ENCODE data around the gene OR2T29.
"Not testable (repeated sequence)": the region's sequence is repeated elsewhere in the genome, so short reads cannot be mapped to it uniquely, and the experiment has no call there.

DNA sequence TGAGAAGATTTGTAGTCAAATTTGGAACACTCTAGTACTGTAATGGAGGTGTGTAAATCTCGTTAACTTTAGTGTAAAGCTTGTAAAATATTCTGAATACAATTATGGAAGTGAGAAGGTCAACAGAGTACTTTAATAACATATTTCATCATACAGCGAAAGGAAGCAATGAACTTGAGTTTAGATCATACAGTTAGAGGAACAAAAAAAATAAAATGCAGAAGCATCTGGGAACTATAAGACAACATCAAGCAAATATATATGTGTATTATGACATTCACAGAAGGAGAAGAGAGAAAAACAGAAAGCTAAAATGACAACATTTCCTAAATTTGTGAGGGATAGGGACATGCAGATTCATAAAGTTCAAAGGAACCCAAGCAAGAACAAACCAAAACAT is 6.5 kb upstream of the OR2T29 start:
- not testable (repeated sequence) for TF ChIP-seq CHD4 (IDR thresholded peaks at IDR 0.05; ENCODE audit: borderline replicate concordance); JUN (IDR thresholded peaks at IDR 0.05); ZFP36 (IDR thresholded peaks at IDR 0.05; ENCODE audit: borderline replicate concordance, partially characterized antibody); NPAS2 (CRISPR knock-in tag; IDR thresholded peaks at IDR 0.05; ENCODE audit: borderline replicate concordance); POLR2A (IDR thresholded peaks at IDR 0.05; ENCODE audit: low read length); EP300 (IDR thresholded peaks at IDR 0.05); POLR2AphosphoS2 (conservative IDR thresholded peaks at IDR 0.05; ENCODE audit: low read length); KDM1A (IDR thresholded peaks at IDR 0.05; ENCODE audit: low read depth); HOXB13 (CRISPR knock-in tag; IDR thresholded peaks at IDR 0.05; ENCODE audit: low read depth)
- TF ChIP-seq, protein P1, sequence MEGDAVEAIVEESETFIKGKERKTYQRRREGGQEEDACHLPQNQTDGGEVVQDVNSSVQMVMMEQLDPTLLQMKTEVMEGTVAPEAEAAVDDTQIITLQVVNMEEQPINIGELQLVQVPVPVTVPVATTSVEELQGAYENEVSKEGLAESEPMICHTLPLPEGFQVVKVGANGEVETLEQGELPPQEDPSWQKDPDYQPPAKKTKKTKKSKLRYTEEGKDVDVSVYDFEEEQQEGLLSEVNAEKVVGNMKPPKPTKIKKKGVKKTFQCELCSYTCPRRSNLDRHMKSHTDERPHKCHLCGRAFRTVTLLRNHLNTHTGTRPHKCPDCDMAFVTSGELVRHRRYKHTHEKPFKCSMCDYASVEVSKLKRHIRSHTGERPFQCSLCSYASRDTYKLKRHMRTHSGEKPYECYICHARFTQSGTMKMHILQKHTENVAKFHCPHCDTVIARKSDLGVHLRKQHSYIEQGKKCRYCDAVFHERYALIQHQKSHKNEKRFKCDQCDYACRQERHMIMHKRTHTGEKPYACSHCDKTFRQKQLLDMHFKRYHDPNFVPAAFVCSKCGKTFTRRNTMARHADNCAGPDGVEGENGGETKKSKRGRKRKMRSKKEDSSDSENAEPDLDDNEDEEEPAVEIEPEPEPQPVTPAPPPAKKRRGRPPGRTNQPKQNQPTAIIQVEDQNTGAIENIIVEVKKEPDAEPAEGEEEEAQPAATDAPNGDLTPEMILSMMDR (IDR thresholded peaks at IDR 0.05) = not testable (repeated sequence)
- TF ChIP-seq, protein P2, sequence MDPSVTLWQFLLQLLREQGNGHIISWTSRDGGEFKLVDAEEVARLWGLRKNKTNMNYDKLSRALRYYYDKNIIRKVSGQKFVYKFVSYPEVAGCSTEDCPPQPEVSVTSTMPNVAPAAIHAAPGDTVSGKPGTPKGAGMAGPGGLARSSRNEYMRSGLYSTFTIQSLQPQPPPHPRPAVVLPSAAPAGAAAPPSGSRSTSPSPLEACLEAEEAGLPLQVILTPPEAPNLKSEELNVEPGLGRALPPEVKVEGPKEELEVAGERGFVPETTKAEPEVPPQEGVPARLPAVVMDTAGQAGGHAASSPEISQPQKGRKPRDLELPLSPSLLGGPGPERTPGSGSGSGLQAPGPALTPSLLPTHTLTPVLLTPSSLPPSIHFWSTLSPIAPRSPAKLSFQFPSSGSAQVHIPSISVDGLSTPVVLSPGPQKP (IDR thresholded peaks at IDR 0.05; ENCODE audit: low read depth, low read length) = not testable (repeated sequence)
- TF ChIP-seq, protein P3, sequence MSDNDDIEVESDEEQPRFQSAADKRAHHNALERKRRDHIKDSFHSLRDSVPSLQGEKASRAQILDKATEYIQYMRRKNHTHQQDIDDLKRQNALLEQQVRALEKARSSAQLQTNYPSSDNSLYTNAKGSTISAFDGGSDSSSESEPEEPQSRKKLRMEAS (IDR thresholded peaks at IDR 0.05) = not testable (repeated sequence)
- TF ChIP-seq, protein P4, sequence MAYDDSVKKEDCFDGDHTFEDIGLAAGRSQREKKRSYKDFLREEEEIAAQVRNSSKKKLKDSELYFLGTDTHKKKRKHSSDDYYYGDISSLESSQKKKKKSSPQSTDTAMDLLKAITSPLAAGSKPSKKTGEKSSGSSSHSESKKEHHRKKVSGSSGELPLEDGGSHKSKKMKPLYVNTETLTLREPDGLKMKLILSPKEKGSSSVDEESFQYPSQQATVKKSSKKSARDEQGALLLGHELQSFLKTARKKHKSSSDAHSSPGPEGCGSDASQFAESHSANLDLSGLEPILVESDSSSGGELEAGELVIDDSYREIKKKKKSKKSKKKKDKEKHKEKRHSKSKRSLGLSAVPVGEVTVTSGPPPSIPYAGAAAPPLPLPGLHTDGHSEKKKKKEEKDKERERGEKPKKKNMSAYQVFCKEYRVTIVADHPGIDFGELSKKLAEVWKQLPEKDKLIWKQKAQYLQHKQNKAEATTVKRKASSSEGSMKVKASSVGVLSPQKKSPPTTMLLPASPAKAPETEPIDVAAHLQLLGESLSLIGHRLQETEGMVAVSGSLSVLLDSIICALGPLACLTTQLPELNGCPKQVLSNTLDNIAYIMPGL (CRISPR knock-in tag; IDR thresholded peaks at IDR 0.05; ENCODE audit: borderline replicate concordance) = not testable (repeated sequence)
- TF ChIP-seq, protein P5, sequence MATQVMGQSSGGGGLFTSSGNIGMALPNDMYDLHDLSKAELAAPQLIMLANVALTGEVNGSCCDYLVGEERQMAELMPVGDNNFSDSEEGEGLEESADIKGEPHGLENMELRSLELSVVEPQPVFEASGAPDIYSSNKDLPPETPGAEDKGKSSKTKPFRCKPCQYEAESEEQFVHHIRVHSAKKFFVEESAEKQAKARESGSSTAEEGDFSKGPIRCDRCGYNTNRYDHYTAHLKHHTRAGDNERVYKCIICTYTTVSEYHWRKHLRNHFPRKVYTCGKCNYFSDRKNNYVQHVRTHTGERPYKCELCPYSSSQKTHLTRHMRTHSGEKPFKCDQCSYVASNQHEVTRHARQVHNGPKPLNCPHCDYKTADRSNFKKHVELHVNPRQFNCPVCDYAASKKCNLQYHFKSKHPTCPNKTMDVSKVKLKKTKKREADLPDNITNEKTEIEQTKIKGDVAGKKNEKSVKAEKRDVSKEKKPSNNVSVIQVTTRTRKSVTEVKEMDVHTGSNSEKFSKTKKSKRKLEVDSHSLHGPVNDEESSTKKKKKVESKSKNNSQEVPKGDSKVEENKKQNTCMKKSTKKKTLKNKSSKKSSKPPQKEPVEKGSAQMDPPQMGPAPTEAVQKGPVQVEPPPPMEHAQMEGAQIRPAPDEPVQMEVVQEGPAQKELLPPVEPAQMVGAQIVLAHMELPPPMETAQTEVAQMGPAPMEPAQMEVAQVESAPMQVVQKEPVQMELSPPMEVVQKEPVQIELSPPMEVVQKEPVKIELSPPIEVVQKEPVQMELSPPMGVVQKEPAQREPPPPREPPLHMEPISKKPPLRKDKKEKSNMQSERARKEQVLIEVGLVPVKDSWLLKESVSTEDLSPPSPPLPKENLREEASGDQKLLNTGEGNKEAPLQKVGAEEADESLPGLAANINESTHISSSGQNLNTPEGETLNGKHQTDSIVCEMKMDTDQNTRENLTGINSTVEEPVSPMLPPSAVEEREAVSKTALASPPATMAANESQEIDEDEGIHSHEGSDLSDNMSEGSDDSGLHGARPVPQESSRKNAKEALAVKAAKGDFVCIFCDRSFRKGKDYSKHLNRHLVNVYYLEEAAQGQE (IDR thresholded peaks at IDR 0.05) = not testable (repeated sequence)
